ENCODE measurements around the gene MGLL. TPM values are rescaled to one million over a fixed set of nuclear protein-coding genes. Genes with fewer than 3 reads are reported as not detected.

Gene MGLL
- total RNA-seq, 6 experiments from 2014 or later = 97.0 to 168 (median 115) TPM

DNA sequence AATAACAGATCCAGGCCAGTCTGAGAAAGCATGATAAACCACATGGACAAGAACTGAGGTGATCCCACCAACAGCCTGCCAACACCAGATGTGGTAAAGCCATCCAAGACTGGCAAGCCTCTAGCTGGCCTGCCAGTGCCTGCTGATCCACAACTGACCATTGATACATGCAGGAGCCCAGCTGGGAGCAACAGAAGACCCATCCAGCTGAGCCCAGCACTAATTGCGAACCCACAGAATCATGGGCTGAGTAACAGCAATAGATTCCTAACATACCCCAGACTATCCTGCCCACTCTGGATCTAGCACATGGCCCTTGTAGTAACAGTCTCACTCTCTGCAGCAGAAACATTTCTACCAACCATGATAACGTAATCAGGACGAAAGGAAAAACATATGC lies 10.6 kb downstream of the MGLL start:
- Histone ChIP-seq H3K27me3 (no peaks in the 10 kb centered on the region), H3K36me3 (peaks cover 3 to 36% (median 14%) of the 10 kb centered on the region in 4 donors), H3K4me3 (no peak overlapping the region), H3K4me1 (peaks cover 0 to 24% (median 6%) of the 10 kb centered on the region in 4 donors), H3K9me3 (no peaks in the 10 kb centered on the region), H3K27ac (no peak overlapping the region)
- ATAC-seq = no peak
- intact Hi-C loops (cut with DNase I) = loop anchor here (10.0 kb wide), 2 partner anchors 47 to 107 kb away; no protein-coding TSS in a partner anchor
- TF ChIP-seq, protein P1, sequence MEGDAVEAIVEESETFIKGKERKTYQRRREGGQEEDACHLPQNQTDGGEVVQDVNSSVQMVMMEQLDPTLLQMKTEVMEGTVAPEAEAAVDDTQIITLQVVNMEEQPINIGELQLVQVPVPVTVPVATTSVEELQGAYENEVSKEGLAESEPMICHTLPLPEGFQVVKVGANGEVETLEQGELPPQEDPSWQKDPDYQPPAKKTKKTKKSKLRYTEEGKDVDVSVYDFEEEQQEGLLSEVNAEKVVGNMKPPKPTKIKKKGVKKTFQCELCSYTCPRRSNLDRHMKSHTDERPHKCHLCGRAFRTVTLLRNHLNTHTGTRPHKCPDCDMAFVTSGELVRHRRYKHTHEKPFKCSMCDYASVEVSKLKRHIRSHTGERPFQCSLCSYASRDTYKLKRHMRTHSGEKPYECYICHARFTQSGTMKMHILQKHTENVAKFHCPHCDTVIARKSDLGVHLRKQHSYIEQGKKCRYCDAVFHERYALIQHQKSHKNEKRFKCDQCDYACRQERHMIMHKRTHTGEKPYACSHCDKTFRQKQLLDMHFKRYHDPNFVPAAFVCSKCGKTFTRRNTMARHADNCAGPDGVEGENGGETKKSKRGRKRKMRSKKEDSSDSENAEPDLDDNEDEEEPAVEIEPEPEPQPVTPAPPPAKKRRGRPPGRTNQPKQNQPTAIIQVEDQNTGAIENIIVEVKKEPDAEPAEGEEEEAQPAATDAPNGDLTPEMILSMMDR (IDR thresholded peaks at IDR 0.05) = no peak
- TF ChIP-seq POLR2A (IDR thresholded peaks at IDR 0.05) = no peak
- DNase-seq = no peak
- 100% methylated on average over 2 of the region's 3 CpGs for WGBS (ENCODE audit: insufficient coverage, low coverage, low lambda C conversion rate, missing lambda C conversion rate)

DNA sequence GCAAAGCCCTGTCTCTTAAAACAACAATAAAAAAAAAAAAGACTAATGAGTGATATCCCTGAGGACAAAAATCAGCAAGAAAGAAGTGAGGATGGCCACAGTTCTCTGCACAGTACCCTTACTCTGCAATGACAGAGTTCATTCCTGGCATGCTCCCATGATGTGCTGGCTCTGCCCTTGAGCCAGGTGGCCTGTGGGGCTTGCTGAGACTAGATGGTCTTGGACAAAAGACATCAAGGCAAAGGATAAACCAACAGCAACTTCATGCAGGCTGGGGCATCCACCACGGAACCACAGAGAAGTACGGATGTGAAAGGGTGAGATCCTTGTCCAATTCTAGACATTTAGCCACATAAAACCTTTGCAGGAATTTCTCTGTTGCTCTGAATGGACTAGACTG lies 12.7 kb downstream of the MGLL start:
- H3K36me3 ChIP-seq = peaks cover 3 to 36% (median 14%) of the 10 kb centered on the region in 4 donors
- no peak overlapping the region for H3K4me3 ChIP-seq
- no peak overlapping the region for H3K27ac ChIP-seq
- H3K4me1 ChIP-seq = peaks cover 0 to 4% (median 0%) of the 10 kb centered on the region in 4 donors
- ATAC-seq (no peak), DNase-seq (no peak)
- no peaks in the 10 kb centered on the region for H3K9me3 ChIP-seq
- H3K27me3 ChIP-seq = no peaks in the 10 kb centered on the region
- intact Hi-C loops (cut with DNase I) = loop anchor here (10.0 kb wide), 2 partner anchors 45 to 105 kb away; no protein-coding TSS in a partner anchor
- WGBS (ENCODE audit: insufficient coverage, low coverage, low lambda C conversion rate, missing lambda C conversion rate) = 75% methylated on average over 2 of the region's 2 CpGs
- TF ChIP-seq, protein P1 (IDR thresholded peaks at IDR 0.05) = no peak
- TF ChIP-seq POLR2A (IDR thresholded peaks at IDR 0.05) = no peak

DNA sequence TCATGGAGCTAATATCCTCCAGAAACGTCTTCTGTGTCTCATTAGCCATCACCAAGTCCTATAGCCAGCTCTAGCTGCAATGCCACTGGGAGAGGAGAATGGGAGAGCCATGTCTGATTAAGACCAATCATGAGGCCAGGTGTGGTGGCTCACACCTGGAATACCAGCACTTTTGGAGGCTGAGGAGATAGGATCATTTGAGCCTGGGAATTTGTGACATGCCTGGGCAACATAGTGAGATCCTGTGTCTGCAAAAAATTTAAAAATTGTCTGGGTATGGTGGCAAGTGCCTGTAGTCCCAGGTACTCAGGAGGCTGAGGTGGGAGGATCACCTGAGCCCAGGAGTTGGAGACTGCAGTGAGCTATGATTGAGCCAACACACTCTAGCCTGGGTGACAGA lies 13.1 kb downstream of the MGLL start:
- Histone ChIP-seq H3K9me3 (no peaks in the 10 kb centered on the region), H3K4me1 (no peaks in the 10 kb centered on the region), H3K36me3 (peaks cover 3 to 36% (median 14%) of the 10 kb centered on the region in 4 donors), H3K27me3 (no peaks in the 10 kb centered on the region), H3K4me3 (no peak overlapping the region), H3K27ac (no peak overlapping the region)
- WGBS (ENCODE audit: insufficient coverage, low coverage, low lambda C conversion rate, missing lambda C conversion rate) = 60% methylated on average over 1 of the region's 1 CpG
- no peak for TF ChIP-seq POLR2A (IDR thresholded peaks at IDR 0.05)
- TF ChIP-seq, protein P1 (IDR thresholded peaks at IDR 0.05) = no peak
- intact Hi-C loops (cut with DNase I) = no loop called here
- ATAC-seq (no peak), DNase-seq (no peak)

DNA sequence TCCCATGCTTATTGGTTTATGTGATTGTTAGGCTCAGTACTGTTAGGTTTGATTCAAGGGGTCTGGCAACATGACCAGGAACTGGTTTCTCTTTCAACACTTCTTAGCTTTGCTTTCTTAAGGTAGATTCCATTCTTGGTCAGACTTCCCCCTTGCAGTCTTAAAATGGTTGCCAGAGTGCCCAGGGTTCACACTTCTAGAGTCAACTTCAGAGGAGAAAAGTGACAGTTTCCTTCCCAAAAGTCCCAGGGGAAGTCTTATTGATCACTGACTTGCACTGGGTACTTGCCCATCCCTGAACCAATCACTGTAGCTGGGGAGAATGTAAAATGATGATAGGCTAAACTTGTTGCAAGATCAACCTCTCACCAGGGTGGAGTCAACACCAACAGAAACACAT lies 14.1 kb downstream of the MGLL start:
- H3K9me3 ChIP-seq = no peaks in the 10 kb centered on the region
- H3K27me3 ChIP-seq = no peaks in the 10 kb centered on the region
- H3K4me1 ChIP-seq = peaks cover 0 to 2% (median under 1%) of the 10 kb centered on the region in 4 donors
- DNase-seq (no peak), ATAC-seq (no peak)
- TF ChIP-seq POLR2A (IDR thresholded peaks at IDR 0.05) = peak; percentile 8
- TF ChIP-seq, protein P1 (IDR thresholded peaks at IDR 0.05) = no peak
- H3K27ac ChIP-seq = no peak overlapping the region
- intact Hi-C loops (cut with DNase I) = no loop called here
- peaks cover 3 to 36% (median 14%) of the 10 kb centered on the region in 4 donors for H3K36me3 ChIP-seq
- no peak overlapping the region for H3K4me3 ChIP-seq

Measured in right lobe of liver (tissue), 6 donors.